DOHH2 (cell line): ENCODE measurements around the gene ZNF169.

Experiments used
- EZH2phosphoT487 ChIP-seq: fragments of 200-600 bp; sonication (generic); IDR thresholded peaks from 2 replicates; pipeline ENCODE4 v1.6.1; 2017; ENCODE audit warnings: borderline replicate concordance, mild to moderate bottlenecking, antibody characterized with exemption, low read length, moderate library complexity, mixed read lengths
- TF ChIP-seq, protein P1 (sequence below): fragments of 200-600 bp; sonication (generic); IDR thresholded peaks from one replicate; pipeline ENCODE4 v1.5.1; 2014; ENCODE audit warnings: antibody characterized with exemption, mild to moderate bottlenecking, low read depth, low read length; ENCODE audit not compliant: poor library complexity, severe bottlenecking

DNA sequence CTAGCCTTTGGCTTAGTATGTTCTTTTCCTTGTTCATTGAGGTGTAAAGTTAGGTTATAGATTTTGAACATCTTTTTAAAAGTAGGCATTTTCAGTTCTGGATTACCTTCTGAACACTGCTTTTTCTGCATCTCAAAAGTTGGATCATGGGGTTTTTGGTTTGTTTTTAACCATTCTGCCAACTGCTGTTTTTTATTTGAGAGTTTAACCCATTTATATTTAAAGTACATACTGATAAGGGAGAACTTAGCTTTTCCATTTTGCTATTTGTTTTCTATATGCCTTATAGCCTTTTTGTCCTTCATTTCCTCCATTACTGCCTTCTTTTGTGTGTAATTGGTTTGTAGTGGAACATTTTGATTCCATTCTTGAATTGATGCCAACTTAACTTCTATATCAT is 30.5 kb upstream of the ZNF169 start:
- TF ChIP-seq, protein P1, sequence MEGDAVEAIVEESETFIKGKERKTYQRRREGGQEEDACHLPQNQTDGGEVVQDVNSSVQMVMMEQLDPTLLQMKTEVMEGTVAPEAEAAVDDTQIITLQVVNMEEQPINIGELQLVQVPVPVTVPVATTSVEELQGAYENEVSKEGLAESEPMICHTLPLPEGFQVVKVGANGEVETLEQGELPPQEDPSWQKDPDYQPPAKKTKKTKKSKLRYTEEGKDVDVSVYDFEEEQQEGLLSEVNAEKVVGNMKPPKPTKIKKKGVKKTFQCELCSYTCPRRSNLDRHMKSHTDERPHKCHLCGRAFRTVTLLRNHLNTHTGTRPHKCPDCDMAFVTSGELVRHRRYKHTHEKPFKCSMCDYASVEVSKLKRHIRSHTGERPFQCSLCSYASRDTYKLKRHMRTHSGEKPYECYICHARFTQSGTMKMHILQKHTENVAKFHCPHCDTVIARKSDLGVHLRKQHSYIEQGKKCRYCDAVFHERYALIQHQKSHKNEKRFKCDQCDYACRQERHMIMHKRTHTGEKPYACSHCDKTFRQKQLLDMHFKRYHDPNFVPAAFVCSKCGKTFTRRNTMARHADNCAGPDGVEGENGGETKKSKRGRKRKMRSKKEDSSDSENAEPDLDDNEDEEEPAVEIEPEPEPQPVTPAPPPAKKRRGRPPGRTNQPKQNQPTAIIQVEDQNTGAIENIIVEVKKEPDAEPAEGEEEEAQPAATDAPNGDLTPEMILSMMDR, result no peak
- TF ChIP-seq EZH2phosphoT487, result no peak
